Ishikawa (cell line): ENCODE results near the gene PPP3R1.

Experiments
- EGR1 ChIP-seq: IDR thresholded peaks from 2 replicates; pipeline ENCODE4 v1.6.1; 2012
- NFIC ChIP-seq: IDR thresholded peaks from 2 replicates; pipeline ENCODE4 v1.6.1; 2012
- TAF1 ChIP-seq: IDR thresholded peaks from 2 replicates; pipeline ENCODE4 v1.6.1; 2012; ENCODE audit warnings: low read depth, mild to moderate bottlenecking
- YY1 ChIP-seq: IDR thresholded peaks from 2 replicates; pipeline ENCODE4 v1.6.1; 2012; ENCODE audit warnings: low read depth
- TF ChIP-seq, protein P1 (sequence below): IDR thresholded peaks from 2 replicates; pipeline ENCODE4 v1.6.1; 2012
- TF ChIP-seq, protein P2 (sequence below): IDR thresholded peaks from 2 replicates; pipeline ENCODE4 v1.6.1; 2012; ENCODE audit warnings: low read depth, mild to moderate bottlenecking

- TF ChIP-seq, protein P1, sequence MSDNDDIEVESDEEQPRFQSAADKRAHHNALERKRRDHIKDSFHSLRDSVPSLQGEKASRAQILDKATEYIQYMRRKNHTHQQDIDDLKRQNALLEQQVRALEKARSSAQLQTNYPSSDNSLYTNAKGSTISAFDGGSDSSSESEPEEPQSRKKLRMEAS = no peak
- TF ChIP-seq NFIC (no peak), YY1 (no peak), EGR1 (no peak), TAF1 (no peak)
- TF ChIP-seq, protein P2, sequence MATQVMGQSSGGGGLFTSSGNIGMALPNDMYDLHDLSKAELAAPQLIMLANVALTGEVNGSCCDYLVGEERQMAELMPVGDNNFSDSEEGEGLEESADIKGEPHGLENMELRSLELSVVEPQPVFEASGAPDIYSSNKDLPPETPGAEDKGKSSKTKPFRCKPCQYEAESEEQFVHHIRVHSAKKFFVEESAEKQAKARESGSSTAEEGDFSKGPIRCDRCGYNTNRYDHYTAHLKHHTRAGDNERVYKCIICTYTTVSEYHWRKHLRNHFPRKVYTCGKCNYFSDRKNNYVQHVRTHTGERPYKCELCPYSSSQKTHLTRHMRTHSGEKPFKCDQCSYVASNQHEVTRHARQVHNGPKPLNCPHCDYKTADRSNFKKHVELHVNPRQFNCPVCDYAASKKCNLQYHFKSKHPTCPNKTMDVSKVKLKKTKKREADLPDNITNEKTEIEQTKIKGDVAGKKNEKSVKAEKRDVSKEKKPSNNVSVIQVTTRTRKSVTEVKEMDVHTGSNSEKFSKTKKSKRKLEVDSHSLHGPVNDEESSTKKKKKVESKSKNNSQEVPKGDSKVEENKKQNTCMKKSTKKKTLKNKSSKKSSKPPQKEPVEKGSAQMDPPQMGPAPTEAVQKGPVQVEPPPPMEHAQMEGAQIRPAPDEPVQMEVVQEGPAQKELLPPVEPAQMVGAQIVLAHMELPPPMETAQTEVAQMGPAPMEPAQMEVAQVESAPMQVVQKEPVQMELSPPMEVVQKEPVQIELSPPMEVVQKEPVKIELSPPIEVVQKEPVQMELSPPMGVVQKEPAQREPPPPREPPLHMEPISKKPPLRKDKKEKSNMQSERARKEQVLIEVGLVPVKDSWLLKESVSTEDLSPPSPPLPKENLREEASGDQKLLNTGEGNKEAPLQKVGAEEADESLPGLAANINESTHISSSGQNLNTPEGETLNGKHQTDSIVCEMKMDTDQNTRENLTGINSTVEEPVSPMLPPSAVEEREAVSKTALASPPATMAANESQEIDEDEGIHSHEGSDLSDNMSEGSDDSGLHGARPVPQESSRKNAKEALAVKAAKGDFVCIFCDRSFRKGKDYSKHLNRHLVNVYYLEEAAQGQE = no peak
Observed at GRCh38 chr2:68245066-68245465, 7.3 kb downstream of the PPP3R1 start.
